ENCODE measurements around the gene MVB12B.

- no peak for TF ChIP-seq POLR2AphosphoS5 (IDR thresholded peaks at IDR 0.05)
- TF ChIP-seq, protein P1, sequence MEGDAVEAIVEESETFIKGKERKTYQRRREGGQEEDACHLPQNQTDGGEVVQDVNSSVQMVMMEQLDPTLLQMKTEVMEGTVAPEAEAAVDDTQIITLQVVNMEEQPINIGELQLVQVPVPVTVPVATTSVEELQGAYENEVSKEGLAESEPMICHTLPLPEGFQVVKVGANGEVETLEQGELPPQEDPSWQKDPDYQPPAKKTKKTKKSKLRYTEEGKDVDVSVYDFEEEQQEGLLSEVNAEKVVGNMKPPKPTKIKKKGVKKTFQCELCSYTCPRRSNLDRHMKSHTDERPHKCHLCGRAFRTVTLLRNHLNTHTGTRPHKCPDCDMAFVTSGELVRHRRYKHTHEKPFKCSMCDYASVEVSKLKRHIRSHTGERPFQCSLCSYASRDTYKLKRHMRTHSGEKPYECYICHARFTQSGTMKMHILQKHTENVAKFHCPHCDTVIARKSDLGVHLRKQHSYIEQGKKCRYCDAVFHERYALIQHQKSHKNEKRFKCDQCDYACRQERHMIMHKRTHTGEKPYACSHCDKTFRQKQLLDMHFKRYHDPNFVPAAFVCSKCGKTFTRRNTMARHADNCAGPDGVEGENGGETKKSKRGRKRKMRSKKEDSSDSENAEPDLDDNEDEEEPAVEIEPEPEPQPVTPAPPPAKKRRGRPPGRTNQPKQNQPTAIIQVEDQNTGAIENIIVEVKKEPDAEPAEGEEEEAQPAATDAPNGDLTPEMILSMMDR (IDR thresholded peaks at IDR 0.05 in 8 of 11, conservative IDR thresholded peaks at IDR 0.05 in 3 of 11): no peak
Observed at GRCh38 chr9:126319671-126320070, 7.0 kb upstream of the MVB12B start.
